ENCODE results near the gene PRPF31. TPM values are rescaled to one million over a fixed set of nuclear protein-coding genes. Genes with fewer than 3 reads are reported as not detected.

PRPF31 gene
- total RNA-seq, 1 experiment from 2014 or later: 84.4 TPM

DNA sequence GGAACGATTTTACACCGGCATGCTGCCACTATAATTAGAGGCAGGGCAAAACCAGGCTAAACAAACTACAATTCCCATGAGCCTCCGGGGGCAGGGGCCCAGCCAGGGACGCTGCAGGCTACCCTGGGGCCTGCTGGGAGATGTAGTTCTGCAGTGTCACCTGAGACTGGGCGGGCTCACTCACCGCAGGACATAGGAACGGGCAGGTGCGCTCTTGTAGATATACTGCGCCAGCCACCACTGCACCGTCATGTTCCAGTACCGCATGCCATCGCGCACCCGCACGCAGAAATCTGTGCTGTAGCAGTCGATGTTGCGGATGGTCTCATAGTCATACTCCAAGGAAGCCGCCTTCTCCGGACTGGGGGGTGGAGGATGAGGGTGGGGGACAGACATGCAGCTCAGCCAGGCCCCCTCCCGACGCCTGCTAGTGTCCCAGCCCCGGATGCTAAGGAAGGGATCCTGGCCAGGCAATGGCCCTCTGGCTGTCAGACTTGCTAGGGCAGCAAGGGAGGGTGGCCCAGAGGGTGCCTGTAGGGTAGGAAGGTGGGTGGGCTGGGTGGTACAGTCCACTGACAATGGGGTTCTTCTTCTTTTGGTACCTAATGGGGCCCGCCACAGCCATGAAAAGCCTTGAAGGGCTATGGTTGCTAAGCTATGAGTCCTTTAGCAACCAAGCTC lies 63.2 kb downstream of the PRPF31 start:
- Histone ChIP-seq H2BK15ac (ENCODE audit: low read depth, low read length) (no peak overlapping the region), H3K9me3 (ENCODE audit: control insufficient read depth, low read depth, low read length) (no peaks in the 10 kb centered on the region), H3K4ac (ENCODE audit: low read depth, low read length) (no peak overlapping the region), H3K27me3 (ENCODE audit: insufficient read depth, low read length) (no peaks in the 10 kb centered on the region), H3K4me1 (ENCODE audit: insufficient read depth, low read length) (no peaks in the 10 kb centered on the region), H3K4me2 (ENCODE audit: insufficient read depth, insufficient read length, low read length) (no peak overlapping the region), H3K79me2 (ENCODE audit: insufficient read depth, low read length) (no peaks in the 10 kb centered on the region), H3K14ac (ENCODE audit: insufficient read depth, low read length) (no peak overlapping the region), H3K27ac (ENCODE audit: insufficient read length, low read depth, low read length) (no peak overlapping the region), H3K23me2 (ENCODE audit: insufficient read length, low read depth, low read length, poor library complexity, severe bottlenecking) (no peaks in the 10 kb centered on the region), H2BK5ac (ENCODE audit: insufficient read length, low read length) (no peak overlapping the region), H2AFZ (ENCODE audit: low read length) (no peak overlapping the region), H2AK5ac (ENCODE audit: insufficient read length, low read length) (no peak overlapping the region), H3K23ac (ENCODE audit: insufficient read length, low read depth, low read length) (no peak overlapping the region), H2BK20ac (ENCODE audit: low read depth, low read length, poor library complexity, severe bottlenecking) (no peak overlapping the region), H3K56ac (ENCODE audit: insufficient read length, low read depth, low read length) (no peak overlapping the region), H4K5ac (ENCODE audit: insufficient read length, low read depth, low read length) (no peak overlapping the region), H4K20me1 (ENCODE audit: control insufficient read depth, insufficient read depth, insufficient read length) (no peaks in the 10 kb centered on the region), H3K18ac (ENCODE audit: insufficient read length, low read depth, low read length) (no peak overlapping the region), H3K9ac (ENCODE audit: extremely low read depth, insufficient read length, low read length) (no peak overlapping the region), H2BK120ac (ENCODE audit: low read depth, low read length, poor library complexity, severe bottlenecking) (no peak overlapping the region), H3T11ph (ENCODE audit: low read length) (no peak overlapping the region), H4K8ac (replicated peaks; ENCODE audit: insufficient read length, low read depth, low read length) (no peak overlapping the region), H4K91ac (ENCODE audit: insufficient read length, low read depth, low read length) (no peak overlapping the region), H2BK12ac (ENCODE audit: insufficient read length, low read depth, low read length) (no peak overlapping the region), H3K79me1 (ENCODE audit: insufficient read depth, low read depth, low read length, poor library complexity, severe bottlenecking) (no peaks in the 10 kb centered on the region)
- Mint-ChIP-seq H3K27ac (no peak overlapping the region), H3K4me3 (no peak overlapping the region), H3K9me3 (no peaks in the 10 kb centered on the region; a peak in 1 of 5 replicates), H3K4me1 (peaks cover 3 to 16% of the 10 kb centered on the region in 2 experiments; a peak in 2 of 4 replicates), H3K27me3 (ENCODE audit: low read depth) (no peaks in the 10 kb centered on the region), H3K36me3 (ENCODE audit: insufficient read depth in 1 of 3, low read depth in 3 of 3) (peaks cover 19 to 40% (median 27%) of the 10 kb centered on the region in 3 experiments; a peak in 6 of 7 replicates)
- no peak for TF ChIP-seq CTCF (conservative IDR thresholded peaks at IDR 0.05)
- peak; percentile 87 for DNase-seq
- WGBS (ENCODE audit: extremely low coverage, insufficient read length, low lambda C conversion rate): no CpG with 5 or more reads among the region's 23 CpGs
